H9 (cell line): ENCODE measurements around the gene PDXK. TPM values are rescaled to one million over a fixed set of nuclear protein-coding genes. Genes with fewer than 3 reads are reported as not detected.

Experiments
- DNase-seq: peaks from one replicate; pipeline ENCODE4 v3.0.0-alpha.2; 2017
- H2AFZ ChIP-seq: one replicate; pipeline ENCODE4 v1.6.1; 2013; ENCODE audit warnings: mild to moderate bottlenecking, low read length, control low read depth, moderate library complexity
- H2AK5ac ChIP-seq: 2 replicates; pipeline ENCODE4 v1.6.1; 2013; ENCODE audit warnings: low read length, control low read depth, mixed read lengths; ENCODE audit not compliant: insufficient read length
- H2BK120ac ChIP-seq: one replicate; pipeline ENCODE4 v1.6.1; 2013; ENCODE audit warnings: low read depth, mild to moderate bottlenecking, low read length, control low read depth, inconsistent platforms; ENCODE audit not compliant: poor library complexity, severe bottlenecking
- H2BK12ac ChIP-seq: 2 replicates; pipeline ENCODE4 v1.6.1; 2013; ENCODE audit warnings: low read length, control low read depth, mixed read lengths, low read depth; ENCODE audit not compliant: insufficient read length
- H2BK15ac ChIP-seq: 2 replicates; pipeline ENCODE4 v1.6.1; 2013; ENCODE audit warnings: low read depth, low read length, control low read depth
- H2BK20ac ChIP-seq: one replicate; pipeline ENCODE4 v1.6.1; 2013; ENCODE audit warnings: low read depth, mild to moderate bottlenecking, low read length, control low read depth, inconsistent platforms; ENCODE audit not compliant: poor library complexity, severe bottlenecking
- H2BK5ac ChIP-seq: 2 replicates; pipeline ENCODE4 v1.6.1; 2013; ENCODE audit warnings: low read length, control low read depth, mixed read lengths; ENCODE audit not compliant: insufficient read length
- H3K14ac ChIP-seq: 2 replicates; pipeline ENCODE4 v1.6.1; 2013; ENCODE audit warnings: low read length, control low read depth; ENCODE audit not compliant: insufficient read depth
- H3K18ac ChIP-seq: 2 replicates; pipeline ENCODE4 v1.6.1; 2013; ENCODE audit warnings: low read depth, mild to moderate bottlenecking, mixed read lengths, low read length, control low read depth; ENCODE audit not compliant: insufficient read length
- H3K23ac ChIP-seq: 2 replicates; pipeline ENCODE4 v1.6.1; 2013; ENCODE audit warnings: low read length, control low read depth, mixed read lengths, low read depth; ENCODE audit not compliant: insufficient read length
- H3K23me2 ChIP-seq: 2 replicates; pipeline ENCODE4 v1.6.1; 2013; ENCODE audit warnings: low read depth, mild to moderate bottlenecking, mixed read lengths, low read length, control low read depth; ENCODE audit not compliant: insufficient read length, poor library complexity, severe bottlenecking
- H3K27ac ChIP-seq: 2 replicates; pipeline ENCODE4 v1.5.1; 2013; ENCODE audit warnings: low read length, control low read depth, mixed read lengths, low read depth; ENCODE audit not compliant: insufficient read length
- H3K27me3 ChIP-seq: 2 replicates; pipeline ENCODE4 v1.6.1; 2013; ENCODE audit warnings: low read length, control low read depth, inconsistent platforms; ENCODE audit not compliant: insufficient read depth
- H3K4ac ChIP-seq: 2 replicates; pipeline ENCODE4 v1.6.1; 2013; ENCODE audit warnings: low read depth, mild to moderate bottlenecking, control low read depth, inconsistent platforms, low read length, moderate library complexity
- H3K4me1 ChIP-seq: 2 replicates; pipeline ENCODE4 v1.6.1; 2013; ENCODE audit warnings: low read length, control low read depth, inconsistent platforms; ENCODE audit not compliant: insufficient read depth
- H3K4me2 ChIP-seq: 2 replicates; pipeline ENCODE4 v1.6.1; 2013; ENCODE audit warnings: low read length, control low read depth, mixed read lengths; ENCODE audit not compliant: insufficient read length, insufficient read depth
- H3K56ac ChIP-seq: 2 replicates; pipeline ENCODE4 v1.6.1; 2013; ENCODE audit warnings: low read depth, mild to moderate bottlenecking, mixed read lengths, low read length, control low read depth; ENCODE audit not compliant: insufficient read length
- H3K79me1 ChIP-seq: 2 replicates; pipeline ENCODE4 v1.6.1; 2013; ENCODE audit warnings: low read depth, mild to moderate bottlenecking, moderate library complexity, low read length, control low read depth, inconsistent platforms; ENCODE audit not compliant: insufficient read depth, poor library complexity, severe bottlenecking
- H3K79me2 ChIP-seq: 2 replicates; pipeline ENCODE4 v1.6.1; 2013; ENCODE audit warnings: low read length, control low read depth, inconsistent platforms; ENCODE audit not compliant: insufficient read depth
- H3K9ac ChIP-seq: 2 replicates; pipeline ENCODE4 v1.6.1; 2013; ENCODE audit warnings: low read length, control low read depth, mixed read lengths; ENCODE audit not compliant: insufficient read length; ENCODE audit errors: extremely low read depth
- H3K9me3 ChIP-seq: one replicate; pipeline ENCODE4 v1.6.1; 2013; ENCODE audit warnings: low read depth, low read length, inconsistent platforms; ENCODE audit not compliant: control insufficient read depth
- H3T11ph ChIP-seq: one replicate; pipeline ENCODE4 v1.6.1; 2013; ENCODE audit warnings: mild to moderate bottlenecking, low read length, control low read depth, inconsistent platforms
- H4K20me1 ChIP-seq: one replicate; pipeline ENCODE4 v1.6.1; 2013; ENCODE audit not compliant: control insufficient read depth, insufficient read length, insufficient read depth
- H4K5ac ChIP-seq: 2 replicates; pipeline ENCODE4 v1.6.1; 2013; ENCODE audit warnings: low read depth, mild to moderate bottlenecking, mixed read lengths, low read length, control low read depth; ENCODE audit not compliant: insufficient read length
- H4K8ac ChIP-seq: replicated peaks from 2 replicates; pipeline ENCODE4 v1.6.1; 2013; ENCODE audit warnings: low read length, control low read depth, mixed read lengths, low read depth; ENCODE audit not compliant: insufficient read length
- H4K91ac ChIP-seq: 2 replicates; pipeline ENCODE4 v1.6.1; 2013; ENCODE audit warnings: low read depth, mild to moderate bottlenecking, moderate library complexity, mixed read lengths, low read length, control low read depth; ENCODE audit not compliant: insufficient read length
- H3K27ac Mint-ChIP-seq, 3 experiments: 2 replicates in 2 of 3; 3 replicates in 1 of 3; pipeline ENCODE4 v1.8.0; 2020 to 2021; ENCODE audit warnings: mixed read lengths in 3 of 3, mild to moderate bottlenecking in 1 of 3, moderate library complexity in 1 of 3
- H3K27me3 Mint-ChIP-seq: 2 replicates; pipeline ENCODE4 v1.8.0; 2021; ENCODE audit warnings: low read depth, mild to moderate bottlenecking, moderate library complexity, mixed read lengths
- H3K36me3 Mint-ChIP-seq, 3 experiments: 2 replicates in 2 of 3; 3 replicates in 1 of 3; pipeline ENCODE4 v1.8.0; 2020 to 2021; ENCODE audit warnings: low read depth in 3 of 3, mixed read lengths in 3 of 3; ENCODE audit not compliant: insufficient read depth in 1 of 3
- H3K4me1 Mint-ChIP-seq, 2 experiments: 2 replicates each; pipeline ENCODE4 v1.8.0; 2020; ENCODE audit warnings: mixed read lengths in 2 of 2
- H3K4me3 Mint-ChIP-seq, 2 experiments: 2 replicates in 1 of 2; 3 replicates in 1 of 2; pipeline ENCODE4 v1.8.0; 2020 to 2021; ENCODE audit warnings: mild to moderate bottlenecking in 2 of 2, mixed read lengths in 2 of 2, moderate library complexity in 1 of 2
- H3K9me3 Mint-ChIP-seq, 2 experiments: 2 replicates in 1 of 2; 3 replicates in 1 of 2; pipeline ENCODE4 v1.8.0; 2020; ENCODE audit warnings: mild to moderate bottlenecking in 2 of 2, mixed read lengths in 2 of 2, moderate library complexity in 1 of 2
- CTCF ChIP-seq: fragments of 200-600 bp; sonication (generic); conservative IDR thresholded peaks from 3 replicates; pipeline ENCODE4 v1.8.0; 2021; ENCODE audit warnings: antibody characterized with exemption, mild to moderate bottlenecking
- WGBS: extraction: QIAGEN DNeasy Blood & Tissue Kit; methylation state at CpG from one replicate; pipeline ENCODE4 v1.1.7; 2013; ENCODE audit warnings: missing lambda C conversion rate, low lambda C conversion rate, mixed read lengths; ENCODE audit not compliant: insufficient read length; ENCODE audit errors: extremely low coverage; 5-methylcytosine and 5-hydroxymethylcytosine counted together
- total RNA-seq: library from RNA; stranded (reverse); gene quantifications from 2 replicates; pipeline ENCODE4 v1.2.1, GENCODE V29; 2021

PDXK gene
- total RNA-seq, 1 experiment from 2014 or later: 109 TPM

- Histone ChIP-seq H3T11ph (no peak overlapping the region), H3K23me2 (peaks cover 9% of the 10 kb centered on the region), H3K79me1 (peaks cover 5% of the 10 kb centered on the region), H4K8ac (no peak overlapping the region), H2AFZ (no peak overlapping the region), H3K56ac (no peak overlapping the region), H3K4me1 (no peaks in the 10 kb centered on the region), H3K27me3 (no peaks in the 10 kb centered on the region), H3K4ac (no peak overlapping the region), H3K79me2 (peaks cover 3% of the 10 kb centered on the region; the same call in 1 of the 2 replicates), H2BK120ac (no peak overlapping the region), H2BK12ac (no peak overlapping the region), H3K27ac (no peak overlapping the region), H3K14ac (no peak overlapping the region), H3K9me3 (no peaks in the 10 kb centered on the region), H3K23ac (no peak overlapping the region), H4K91ac (no peak overlapping the region), H2BK15ac (no peak overlapping the region), H2BK20ac (no peak overlapping the region), H4K5ac (no peak overlapping the region), H2BK5ac (no peak overlapping the region), H2AK5ac (no peak overlapping the region), H3K9ac (no peak overlapping the region), H4K20me1 (no peaks in the 10 kb centered on the region), H3K4me2 (no peak overlapping the region), H3K18ac (no peak overlapping the region)
- Mint-ChIP-seq H3K27me3 (no peaks in the 10 kb centered on the region), H3K9me3 (no peaks in the 10 kb centered on the region), H3K27ac (peak overlapping the region in 1 of 3 experiments; percentile 91; a peak in 1 of 7 replicates), H3K4me1 (peaks cover 22 to 24% of the 10 kb centered on the region in 2 experiments), H3K36me3 (peaks cover 0 to 13% (median 0%) of the 10 kb centered on the region in 3 experiments; a peak in 3 of 7 replicates), H3K4me3 (no peak overlapping the region)
- DNase-seq: no peak
- no peak for TF ChIP-seq CTCF
- WGBS: no CpG with 5 or more reads among the region's 23 CpGs
Measured at GRCh38 chr21:43731891-43732711, 13.2 kb downstream of the PDXK start.
